ENCODE data around the gene KCNG2.

- TF ChIP-seq POLR2A (IDR thresholded peaks at IDR 0.05) = no peak
- TF ChIP-seq CTCF (IDR thresholded peaks at IDR 0.05) = no peak
Measured at GRCh38 chr18:79772865-79773696, 24.7 kb upstream of the KCNG2 start.

Measured in body of pancreas (tissue), 4 donors.